IPS-15b (cell line): ENCODE data around the gene AMBRA1.

Experiments used
- H3K27me3 ChIP-seq: one replicate; pipeline ENCODE4 v1.6.1; 2013; ENCODE audit warnings: low read length; ENCODE audit not compliant: control insufficient read depth, insufficient read depth
- H3K36me3 ChIP-seq: one replicate; pipeline ENCODE4 v1.6.1; 2013; ENCODE audit warnings: low read length; ENCODE audit not compliant: control insufficient read depth, insufficient read depth
- H3K4me1 ChIP-seq: one replicate; pipeline ENCODE4 v1.6.1; 2013; ENCODE audit warnings: mild to moderate bottlenecking, low read length; ENCODE audit not compliant: control insufficient read depth, insufficient read depth
- H3K4me3 ChIP-seq: one replicate; pipeline ENCODE4 v1.5.1; 2013; ENCODE audit warnings: low read depth, low read length
- H3K9ac ChIP-seq: one replicate; pipeline ENCODE4 v1.6.1; 2013; ENCODE audit warnings: low read depth, mild to moderate bottlenecking, low read length
- H3K9me3 ChIP-seq: one replicate; pipeline ENCODE4 v1.6.1; 2013; ENCODE audit warnings: mild to moderate bottlenecking, low read length; ENCODE audit not compliant: control insufficient read depth, insufficient read depth

AMBRA1 gene

GRCh38 chr11:46429717-46430116 is 164.1 kb downstream of the AMBRA1 start:
- peaks cover 10% of the 10 kb centered on the region for H3K36me3 ChIP-seq
- peaks cover 9% of the 10 kb centered on the region for H3K4me1 ChIP-seq
- H3K9me3 ChIP-seq, result no peaks in the 10 kb centered on the region
- no peak overlapping the region for H3K9ac ChIP-seq
- H3K4me3 ChIP-seq, result no peak overlapping the region
- no peaks in the 10 kb centered on the region for H3K27me3 ChIP-seq

DNA sequence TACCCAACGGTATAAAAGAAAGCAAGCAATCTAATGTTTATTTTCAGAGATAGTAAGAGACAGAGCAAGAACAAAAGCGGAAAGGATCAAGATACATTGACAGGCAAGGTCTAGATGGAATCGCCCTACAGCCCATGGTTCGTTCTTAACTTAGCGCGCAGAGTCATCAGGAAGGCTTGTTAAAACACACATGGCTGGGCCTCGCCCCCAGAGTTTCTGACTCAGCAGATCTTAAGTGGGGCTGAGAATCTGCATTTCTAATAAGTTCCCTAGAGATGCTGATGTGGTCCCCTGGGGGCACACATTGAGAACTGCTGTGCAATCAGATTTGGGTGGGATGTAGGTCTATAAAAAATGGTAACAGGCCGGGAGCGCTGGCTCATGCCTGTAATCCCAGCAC is 166.5 kb downstream of the AMBRA1 start:
- Histone ChIP-seq H3K4me3 (no peak overlapping the region), H3K36me3 (peaks cover 5% of the 10 kb centered on the region), H3K27me3 (no peaks in the 10 kb centered on the region), H3K9me3 (no peaks in the 10 kb centered on the region), H3K4me1 (peaks cover 9% of the 10 kb centered on the region), H3K9ac (no peak overlapping the region)

DNA sequence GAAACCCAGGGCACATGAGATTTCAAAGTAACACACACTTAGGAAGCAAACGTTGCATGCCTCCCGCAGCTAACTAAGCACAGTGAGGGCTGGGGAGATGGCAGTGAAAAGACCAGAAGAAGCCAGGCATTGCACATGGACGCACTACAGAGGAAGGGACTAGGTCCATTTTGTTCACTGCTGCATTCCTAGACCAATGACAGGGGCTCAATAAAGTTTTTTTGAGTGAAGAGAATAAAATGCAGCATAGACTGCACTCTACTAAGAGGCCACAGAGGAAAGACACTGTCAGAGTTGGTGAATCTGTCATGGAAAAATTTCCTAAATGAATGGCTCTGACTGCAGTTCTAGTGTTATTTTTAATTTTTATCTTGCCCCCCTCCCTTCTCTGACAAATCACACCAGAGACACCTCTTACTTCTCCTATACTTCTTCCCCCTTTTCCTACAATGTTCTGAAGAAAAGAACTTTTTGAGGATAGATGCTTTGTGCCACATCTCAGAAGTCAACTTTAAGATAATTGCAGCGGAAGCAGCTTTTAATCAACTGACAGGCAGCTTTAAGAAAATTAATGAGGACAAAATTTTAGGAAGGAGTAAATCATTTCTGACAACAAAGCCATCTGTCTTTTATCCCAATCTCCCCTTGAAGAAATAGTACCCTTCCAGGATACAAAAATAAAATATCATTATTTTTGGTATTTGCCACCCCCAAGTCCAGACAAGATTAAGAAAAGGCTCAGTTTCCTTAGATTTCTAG is 167.4 kb downstream of the AMBRA1 start:
- Histone ChIP-seq H3K9me3 (no peaks in the 10 kb centered on the region), H3K9ac (no peak overlapping the region), H3K4me3 (no peak overlapping the region), H3K27me3 (no peaks in the 10 kb centered on the region), H3K36me3 (peaks cover 10% of the 10 kb centered on the region), H3K4me1 (peaks cover 9% of the 10 kb centered on the region)

DNA sequence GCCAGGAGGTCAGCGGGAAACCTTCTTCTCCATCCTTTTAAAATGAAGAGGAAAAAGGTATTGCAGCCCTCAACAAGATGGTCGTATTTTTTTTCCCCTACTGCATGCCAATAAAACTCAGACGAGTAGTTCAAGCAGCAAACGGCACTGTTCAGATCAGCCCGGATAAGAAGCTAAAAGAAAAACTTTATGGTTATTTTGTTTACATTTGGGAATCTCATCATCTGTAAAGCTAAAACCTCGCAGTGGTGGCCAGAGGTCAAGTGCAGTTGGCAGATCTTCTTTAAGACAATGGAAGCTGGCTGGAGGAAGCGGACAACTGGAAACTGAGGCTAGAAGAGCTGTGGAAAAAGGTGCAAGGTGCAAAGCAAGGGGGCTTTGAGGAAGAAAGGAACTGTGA is 171.2 kb downstream of the AMBRA1 start:
- H3K9ac ChIP-seq, result no peak overlapping the region
- H3K36me3 ChIP-seq, result peaks cover 9% of the 10 kb centered on the region
- H3K4me3 ChIP-seq, result no peak overlapping the region
- no peaks in the 10 kb centered on the region for H3K9me3 ChIP-seq
- no peaks in the 10 kb centered on the region for H3K27me3 ChIP-seq
- peaks cover 4% of the 10 kb centered on the region for H3K4me1 ChIP-seq

DNA sequence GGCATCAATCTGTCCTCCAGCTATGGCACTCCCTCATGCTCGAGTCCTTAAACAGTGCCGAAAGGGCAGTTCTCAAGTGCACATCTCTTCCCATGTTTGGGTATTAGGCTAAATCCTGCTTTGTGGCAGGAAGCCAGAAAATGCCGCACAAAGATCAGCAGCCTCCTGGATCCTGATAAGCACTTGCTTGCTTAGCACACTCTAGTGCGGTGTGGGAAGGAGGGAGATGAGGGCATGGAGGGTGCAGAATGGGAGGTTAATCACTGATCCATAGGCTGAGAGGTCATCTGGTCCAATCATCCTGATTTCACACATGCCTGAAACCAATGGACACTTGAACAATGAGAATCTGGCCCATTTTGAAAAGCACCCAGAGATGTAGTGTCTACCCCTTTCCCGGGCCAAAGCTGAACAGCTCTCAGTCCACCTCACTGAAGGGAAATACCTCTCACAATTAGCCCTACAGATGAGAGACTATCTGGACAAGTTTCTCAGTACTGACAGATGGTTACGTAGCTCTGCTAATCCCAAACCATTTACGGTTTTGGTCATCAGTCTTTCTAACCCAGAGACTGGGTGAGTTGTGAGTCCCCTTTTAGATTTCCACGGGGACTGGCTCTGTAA is 172.5 kb downstream of the AMBRA1 start:
- Histone ChIP-seq H3K9ac (no peak overlapping the region), H3K4me1 (no peaks in the 10 kb centered on the region), H3K9me3 (no peaks in the 10 kb centered on the region), H3K36me3 (peaks cover 9% of the 10 kb centered on the region), H3K4me3 (no peak overlapping the region), H3K27me3 (no peaks in the 10 kb centered on the region)

DNA sequence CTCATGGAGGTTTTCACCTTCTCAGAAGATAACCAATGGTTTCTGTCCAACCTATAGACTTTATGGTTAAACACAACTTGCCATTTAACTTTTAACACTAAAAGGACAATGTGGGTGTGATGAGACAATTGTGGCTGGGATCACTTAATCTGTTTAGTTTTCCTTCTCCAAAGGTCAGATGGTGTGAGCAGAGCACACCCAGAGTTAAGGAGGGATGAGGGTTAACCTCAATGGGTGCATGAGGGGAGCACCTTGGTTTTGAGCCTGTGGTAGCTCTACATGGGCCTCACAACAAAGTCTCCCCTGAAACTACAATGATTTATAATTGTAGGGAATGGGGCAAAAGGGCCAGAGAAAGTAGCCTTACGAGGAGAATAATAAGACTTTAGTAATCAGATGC is 173.3 kb downstream of the AMBRA1 start:
- Histone ChIP-seq H3K4me3 (no peak overlapping the region), H3K4me1 (no peaks in the 10 kb centered on the region), H3K9ac (no peak overlapping the region), H3K36me3 (peaks cover 7% of the 10 kb centered on the region), H3K27me3 (no peaks in the 10 kb centered on the region), H3K9me3 (no peaks in the 10 kb centered on the region)

DNA sequence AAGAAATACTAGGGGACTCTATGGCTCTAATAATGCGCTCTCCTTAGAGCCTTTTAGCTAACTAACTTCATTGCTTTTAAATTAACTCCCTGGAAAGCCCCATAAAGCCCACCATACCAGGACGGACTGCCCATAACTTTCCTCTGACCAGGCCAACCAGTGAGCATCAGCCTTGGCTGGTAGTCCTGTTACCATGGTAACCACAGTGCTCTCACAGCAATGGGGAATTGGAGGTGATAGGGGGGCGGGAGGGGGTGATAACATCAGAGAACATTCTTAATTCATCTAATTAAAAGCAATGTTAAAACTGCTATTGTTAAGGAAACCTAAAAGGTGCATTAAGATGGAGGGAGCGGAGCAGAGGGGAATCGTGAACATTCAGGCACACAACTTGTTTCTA is 175.1 kb downstream of the AMBRA1 start:
- peaks cover 16% of the 10 kb centered on the region for H3K36me3 ChIP-seq

DNA sequence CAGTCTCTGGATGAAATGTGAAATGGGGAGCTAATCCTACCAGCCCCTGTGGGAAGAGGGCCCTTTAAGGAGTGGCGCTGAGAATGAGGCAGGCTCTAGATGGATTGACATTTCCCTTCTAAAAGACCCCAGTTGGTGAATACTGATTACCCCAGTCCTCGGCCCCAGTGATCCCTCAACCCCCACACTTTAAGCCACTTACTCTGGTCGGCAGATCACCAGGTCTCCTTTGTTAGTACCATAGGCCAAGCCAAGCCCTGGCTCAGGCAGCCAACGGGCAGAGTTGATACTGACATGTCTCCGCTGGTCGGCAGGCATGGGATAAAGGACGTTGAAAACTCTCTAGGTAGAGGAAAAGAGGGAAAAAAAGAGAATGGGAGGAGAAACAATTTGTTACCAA is 176.1 kb downstream of the AMBRA1 start:
- Histone ChIP-seq H3K36me3 (peaks cover 16% of the 10 kb centered on the region), H3K27me3 (no peaks in the 10 kb centered on the region), H3K9ac (no peak overlapping the region), H3K9me3 (no peaks in the 10 kb centered on the region), H3K4me3 (no peak overlapping the region), H3K4me1 (no peaks in the 10 kb centered on the region)

More for the DNA sequence above, 175.1 kb downstream of the AMBRA1 start:
- Histone ChIP-seq H3K9ac (no peak overlapping the region), H3K4me1 (no peaks in the 10 kb centered on the region), H3K27me3 (no peaks in the 10 kb centered on the region), H3K9me3 (no peaks in the 10 kb centered on the region), H3K4me3 (no peak overlapping the region)

DNA sequence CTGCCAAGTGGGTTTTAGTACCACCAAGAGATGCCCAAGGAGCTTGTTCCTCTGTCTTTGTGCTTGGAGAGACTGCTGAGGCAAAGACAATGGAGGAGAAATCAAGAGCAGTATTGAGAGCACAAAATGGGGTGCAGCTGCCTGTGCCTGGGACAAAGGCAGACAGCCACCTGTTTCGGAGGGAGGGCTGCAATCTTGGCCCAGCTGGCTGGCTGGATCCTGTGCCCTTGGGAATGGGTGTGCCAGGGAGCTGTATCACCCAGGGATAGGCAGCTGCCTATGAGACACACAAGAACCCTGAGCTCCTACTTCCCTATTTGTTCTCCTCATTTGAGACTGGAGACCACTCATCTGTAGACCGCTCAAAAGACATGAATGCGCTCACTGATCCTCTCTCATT is 178.9 kb downstream of the AMBRA1 start:
- Histone ChIP-seq H3K36me3 (peaks cover 11% of the 10 kb centered on the region), H3K9ac (no peak overlapping the region), H3K4me1 (no peaks in the 10 kb centered on the region), H3K9me3 (no peaks in the 10 kb centered on the region), H3K4me3 (no peak overlapping the region), H3K27me3 (no peaks in the 10 kb centered on the region)

- no peaks in the 10 kb centered on the region for H3K4me1 ChIP-seq
- peaks cover 16% of the 10 kb centered on the region for H3K36me3 ChIP-seq
- H3K9me3 ChIP-seq, result no peaks in the 10 kb centered on the region
- H3K9ac ChIP-seq, result no peak overlapping the region
- no peak overlapping the region for H3K4me3 ChIP-seq
- no peaks in the 10 kb centered on the region for H3K27me3 ChIP-seq
Observed at GRCh38 chr11:46414466-46414796, 179.4 kb downstream of the AMBRA1 start.

DNA sequence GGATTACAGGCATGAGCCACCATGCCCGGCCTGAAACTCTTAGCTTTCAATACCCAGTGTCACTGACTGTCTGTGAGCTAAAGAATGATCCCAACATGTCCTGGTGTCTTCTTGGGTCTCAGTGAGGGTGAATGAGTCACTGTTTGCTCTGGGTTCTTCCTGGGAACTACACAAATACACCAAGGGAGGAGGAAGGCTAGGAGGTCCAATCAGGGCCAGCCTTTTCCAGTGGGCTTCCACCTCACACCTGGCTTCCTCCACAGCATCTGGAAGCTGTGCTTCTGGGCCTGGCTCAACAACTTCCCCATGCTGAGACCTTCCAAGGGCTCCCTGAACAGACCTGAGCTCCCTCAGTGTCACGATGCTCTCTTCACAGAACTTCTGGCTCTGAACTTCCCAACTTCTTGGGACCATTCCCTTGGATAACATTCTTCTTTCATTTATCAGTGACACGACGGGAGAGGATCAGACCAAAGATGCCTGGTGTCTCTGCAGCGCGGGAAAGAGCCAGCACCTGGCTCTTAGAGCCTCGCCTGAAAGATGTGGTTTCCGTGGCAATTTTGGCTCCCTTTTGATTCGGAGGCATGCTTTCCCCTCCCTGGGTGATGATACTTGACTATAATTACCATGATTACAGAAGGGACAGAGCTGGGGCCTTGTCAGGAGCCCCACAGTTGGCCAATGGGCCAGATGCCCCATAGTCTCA is 179.9 kb downstream of the AMBRA1 start:
- H3K4me1 ChIP-seq, result no peaks in the 10 kb centered on the region
- H3K27me3 ChIP-seq, result no peaks in the 10 kb centered on the region
- H3K9ac ChIP-seq, result no peak overlapping the region
- H3K36me3 ChIP-seq, result peaks cover 18% of the 10 kb centered on the region
- H3K4me3 ChIP-seq, result no peak overlapping the region
- H3K9me3 ChIP-seq, result no peaks in the 10 kb centered on the region

DNA sequence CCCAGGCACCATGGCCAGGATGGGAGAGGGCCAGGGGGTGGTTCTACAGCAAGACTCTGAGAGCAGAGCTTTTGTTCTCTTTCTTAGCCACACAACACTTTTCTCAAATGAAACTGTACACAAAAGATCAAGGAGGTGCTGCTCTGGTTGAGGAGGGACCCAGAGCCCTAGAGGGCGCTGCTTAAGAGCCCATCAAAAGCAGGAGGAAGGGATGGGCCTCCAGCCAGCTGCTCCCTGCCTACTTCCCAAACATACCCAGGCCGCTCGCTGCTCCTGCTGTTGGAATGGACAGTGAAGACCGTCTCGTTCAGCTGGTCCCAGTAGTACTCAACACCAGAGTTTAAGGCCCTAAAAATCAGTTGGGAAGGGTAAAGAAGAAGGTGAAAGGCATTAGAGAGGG is 183.8 kb downstream of the AMBRA1 start:
- peaks cover 35% of the 10 kb centered on the region for H3K36me3 ChIP-seq
- no peaks in the 10 kb centered on the region for H3K27me3 ChIP-seq
- H3K9me3 ChIP-seq, result no peaks in the 10 kb centered on the region
- no peak overlapping the region for H3K9ac ChIP-seq
- H3K4me3 ChIP-seq, result no peak overlapping the region
- H3K4me1 ChIP-seq, result no peaks in the 10 kb centered on the region
